ENCODE measurements around the gene NPSR1.
"Not testable (repeated sequence)": the region's sequence is repeated elsewhere in the genome, so short reads cannot be mapped to it uniquely, and the experiment has no call there.

Gene NPSR1

GRCh38 chr7:34759477-34760125 lies 101.6 kb downstream of the NPSR1 start:
- DNase-seq = peak; percentile 40 to 50

GRCh38 chr7:34760271-34760670 lies 102.3 kb downstream of the NPSR1 start:
- DNase-seq = no peak

- DNase-seq = no peak
These were observed 103.2 kb downstream of the NPSR1 start for GRCh38 chr7:34761206-34761605.

GRCh38 chr7:34761627-34762026 lies 103.6 kb downstream of the NPSR1 start:
- DNase-seq = no peak

- DNase-seq = no peak
These were observed 104.7 kb downstream of the NPSR1 start for GRCh38 chr7:34762764-34763163.

GRCh38 chr7:34772296-34772938 lies 114.4 kb downstream of the NPSR1 start:
- no peak for DNase-seq

GRCh38 chr7:34776748-34777358 lies 118.8 kb downstream of the NPSR1 start:
- DNase-seq = no peak

GRCh38 chr7:34780546-34780945 lies 122.5 kb downstream of the NPSR1 start:
- DNase-seq = no peak

GRCh38 chr7:34787586-34787985 lies 129.6 kb downstream of the NPSR1 start:
- no peak for DNase-seq

- DNase-seq = no peak
These were observed 148.8 kb downstream of the NPSR1 start for GRCh38 chr7:34806831-34807230.

GRCh38 chr7:34807548-34808340 lies 149.7 kb downstream of the NPSR1 start:
- no peak for DNase-seq

- not testable (repeated sequence) for DNase-seq
These were observed 156.3 kb downstream of the NPSR1 start for GRCh38 chr7:34814203-34814842.

GRCh38 chr7:34821932-34822558 lies 164.0 kb downstream of the NPSR1 start:
- no peak for DNase-seq

- DNase-seq = peak; percentile 29 to 58
These were observed 165.7 kb downstream of the NPSR1 start for GRCh38 chr7:34823650-34824258.

- no peak for DNase-seq
These were observed 167.2 kb downstream of the NPSR1 start for GRCh38 chr7:34825221-34825620.

GRCh38 chr7:34830390-34830789 lies 172.4 kb downstream of the NPSR1 start:
- no peak for DNase-seq

- no peak for DNase-seq
These were observed 173.4 kb downstream of the NPSR1 start for GRCh38 chr7:34831436-34831835.

GRCh38 chr7:34832020-34832419 lies 174.0 kb downstream of the NPSR1 start:
- DNase-seq = no peak

GRCh38 chr7:34835901-34836600 lies 178.0 kb downstream of the NPSR1 start:
- no peak for DNase-seq

- peak in 1 of 2 experiments; percentile 47 for DNase-seq
These were observed 179.3 kb downstream of the NPSR1 start for GRCh38 chr7:34837316-34837715.

GRCh38 chr7:34837801-34838201 lies 179.8 kb downstream of the NPSR1 start:
- DNase-seq = no peak

Measured in NCI-H2081 (cell line).